Coronary artery (tissue), 2 donors: ENCODE measurements around the gene NDUFAF7.

ENCODE experiments used
- DNase-seq: peaks from one replicate; pipeline ENCODE4 v3.0.0-alpha.2; 2017; ENCODE audit warnings: low spot score
- H3K27ac ChIP-seq, 2 donors: fragments of 200-600 bp; sonication (generic); one replicate each; pipeline ENCODE4 v1.5.1; 2016 to 2019
- H3K4me3 ChIP-seq: fragments of 200-600 bp; sonication (generic); 2 replicates; pipeline ENCODE4 v1.5.1; 2016; ENCODE audit warnings: mild to moderate bottlenecking, moderate library complexity
- CTCF ChIP-seq: fragments of 200-600 bp; sonication (generic); IDR thresholded peaks from one replicate; pipeline ENCODE4 v1.5.1; 2019; ENCODE audit warnings: antibody characterized with exemption

NDUFAF7 gene

DNA sequence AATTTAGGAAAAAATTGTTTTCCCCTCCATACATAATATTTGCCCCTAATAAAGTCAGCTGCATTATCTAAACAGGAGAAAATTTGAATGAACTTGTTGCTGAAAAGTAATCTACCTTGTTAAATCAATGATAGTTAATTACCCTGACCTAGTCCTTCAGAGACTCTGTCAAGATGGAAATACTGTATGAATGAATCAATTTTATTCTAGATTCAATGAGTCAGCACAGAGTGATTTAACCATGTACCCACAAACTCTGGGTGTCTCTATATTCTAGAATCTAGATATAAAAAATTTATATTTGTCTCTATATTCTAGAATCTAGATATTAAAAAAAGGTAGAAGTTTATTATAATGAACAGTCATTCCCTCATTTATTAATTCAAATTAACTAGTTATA is 36.2 kb downstream of the NDUFAF7 start:
- Histone ChIP-seq H3K4me3 (no peak overlapping the region), H3K27ac (no peak overlapping the region)
- TF ChIP-seq CTCF = no peak
- no peak for DNase-seq

DNA sequence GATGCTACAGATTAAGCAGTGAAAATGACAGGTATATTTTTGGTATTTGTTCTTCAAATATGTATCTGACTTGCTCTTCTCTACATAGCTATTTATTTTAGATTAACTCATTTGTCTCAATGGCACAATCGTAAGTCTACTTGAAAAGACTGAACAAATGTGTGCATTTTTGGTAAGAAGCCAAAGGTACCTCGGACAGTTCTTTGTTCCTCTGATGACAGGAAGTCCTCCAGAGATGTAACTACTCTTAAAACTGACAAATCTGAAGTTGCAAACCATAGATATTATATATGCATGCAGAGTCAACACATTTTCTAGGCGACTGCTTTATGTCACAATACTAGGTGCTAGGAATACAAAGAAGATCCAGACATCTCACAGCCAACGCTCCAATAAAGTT is 36.7 kb downstream of the NDUFAF7 start:
- no peak for DNase-seq

GRCh38 chr2:37271376-37272067 is 40.1 kb downstream of the NDUFAF7 start:
- Histone ChIP-seq H3K4me3 (no peak overlapping the region), H3K27ac (no peak overlapping the region)
- no peak for TF ChIP-seq CTCF
- no peak for DNase-seq

More for the DNA sequence above, 36.7 kb downstream of the NDUFAF7 start:
- H3K4me3 ChIP-seq = no peak overlapping the region
- H3K27ac ChIP-seq = no peak overlapping the region
- TF ChIP-seq CTCF = no peak

- Histone ChIP-seq H3K4me3 (no peak overlapping the region), H3K27ac (no peak overlapping the region)
- no peak for DNase-seq
- no peak for TF ChIP-seq CTCF
Measured at GRCh38 chr2:37274359-37274965, 43.0 kb downstream of the NDUFAF7 start.

DNA sequence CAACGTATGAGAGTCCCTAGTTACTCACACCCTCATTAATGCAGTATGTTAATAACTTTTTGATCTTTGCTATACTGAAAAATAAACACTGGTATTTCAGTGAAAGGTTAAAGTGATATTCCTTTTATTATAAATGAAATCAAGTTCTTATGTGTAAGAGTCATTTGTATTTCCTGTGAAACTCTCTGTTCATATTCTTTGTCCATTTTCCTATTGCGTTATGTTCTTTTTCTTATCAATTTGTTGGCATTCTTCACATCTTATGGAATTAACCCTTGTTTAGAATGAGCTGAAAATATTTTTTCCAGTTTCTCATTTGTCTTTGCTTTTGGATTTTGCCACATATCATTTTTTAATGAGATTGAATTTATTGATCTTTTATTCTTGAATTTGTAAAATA is 44.8 kb downstream of the NDUFAF7 start:
- DNase-seq = no peak
- Histone ChIP-seq H3K27ac (no peak overlapping the region), H3K4me3 (no peak overlapping the region)
- TF ChIP-seq CTCF = no peak

GRCh38 chr2:37281916-37282315 is 50.5 kb downstream of the NDUFAF7 start:
- no peak overlapping the region for H3K4me3 ChIP-seq
- DNase-seq = no peak

More at GRCh38 chr2:37281916-37282315, 50.5 kb downstream of the NDUFAF7 start:
- H3K27ac ChIP-seq = no peak overlapping the region
- no peak for TF ChIP-seq CTCF
